GM12872 (cell line): ENCODE measurements around the gene N4BP2L1.
A peak's percentile ranks its signal among the peaks of the same experiment; 100 is the strongest.

Source experiments
- CTCF ChIP-seq: IDR thresholded peaks from 3 replicates; pipeline ENCODE4 v1.5.1; 2011; ENCODE audit warnings: low read depth, mild to moderate bottlenecking, low read length, moderate library complexity; ENCODE audit not compliant: insufficient read depth

The N4BP2L1 gene

GRCh38 chr13:32447894-32448623 lies 20.1 kb upstream of the N4BP2L1 start:
- no peak for TF ChIP-seq CTCF

DNA sequence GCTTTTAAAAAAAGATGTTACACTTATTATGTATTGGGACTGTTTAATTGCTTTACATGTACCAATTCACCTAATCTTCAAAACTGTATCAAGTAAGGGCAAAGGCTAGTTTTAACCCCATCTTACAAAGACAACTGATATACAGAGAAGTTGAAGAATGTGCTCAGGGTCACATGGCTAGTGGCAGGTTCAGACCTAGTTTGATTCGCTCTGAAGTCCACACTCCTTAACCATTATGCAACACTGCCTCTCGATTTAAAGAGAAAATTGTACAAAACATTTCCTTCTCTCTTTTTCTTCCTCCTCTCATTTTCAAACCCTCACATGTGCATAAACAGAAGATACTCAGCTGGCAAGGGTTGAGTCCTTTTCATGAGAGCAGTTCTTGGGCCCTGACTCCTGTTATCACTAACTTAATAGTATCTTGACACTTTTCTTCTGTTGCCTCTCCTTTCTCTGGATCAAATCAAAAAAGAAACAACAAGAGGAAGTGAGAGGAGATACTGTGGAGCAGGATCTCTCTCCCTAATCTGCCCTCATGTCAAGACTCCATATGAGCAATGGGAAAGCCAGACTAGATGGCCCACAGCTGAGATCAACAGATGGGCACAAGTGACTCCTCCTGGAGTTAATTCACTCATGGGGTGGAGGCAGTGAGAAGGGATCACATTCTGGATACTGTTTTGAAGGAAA lies 19.0 kb upstream of the N4BP2L1 start:
- no peak for TF ChIP-seq CTCF

- TF ChIP-seq CTCF, result no peak
These were observed 18.3 kb upstream of the N4BP2L1 start for GRCh38 chr13:32446220-32446619.

DNA sequence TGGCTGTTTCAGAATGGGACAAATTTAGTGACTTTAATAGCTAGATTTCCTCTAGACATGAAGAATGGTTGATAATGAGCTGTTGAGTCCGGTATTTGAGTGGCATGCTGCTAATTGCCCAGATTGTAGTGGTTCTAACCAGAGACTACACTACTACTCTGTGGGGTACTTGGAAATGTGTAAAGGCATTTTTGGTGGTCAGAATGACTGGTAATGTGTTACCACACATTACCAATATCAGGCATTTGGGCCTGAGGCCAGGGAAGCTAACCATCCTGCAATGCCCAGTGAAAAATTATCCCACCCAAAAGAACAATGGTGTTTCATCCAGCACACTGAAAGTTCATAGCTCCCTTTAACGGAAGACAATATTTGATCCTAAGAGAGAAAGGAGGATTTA lies 17.5 kb upstream of the N4BP2L1 start:
- no peak for TF ChIP-seq CTCF

- peak; percentile 55 for TF ChIP-seq CTCF
These were observed 15.2 kb upstream of the N4BP2L1 start for GRCh38 chr13:32443111-32443510.

- TF ChIP-seq CTCF, result no peak
These were observed 10.9 kb upstream of the N4BP2L1 start for GRCh38 chr13:32438871-32439270.

DNA sequence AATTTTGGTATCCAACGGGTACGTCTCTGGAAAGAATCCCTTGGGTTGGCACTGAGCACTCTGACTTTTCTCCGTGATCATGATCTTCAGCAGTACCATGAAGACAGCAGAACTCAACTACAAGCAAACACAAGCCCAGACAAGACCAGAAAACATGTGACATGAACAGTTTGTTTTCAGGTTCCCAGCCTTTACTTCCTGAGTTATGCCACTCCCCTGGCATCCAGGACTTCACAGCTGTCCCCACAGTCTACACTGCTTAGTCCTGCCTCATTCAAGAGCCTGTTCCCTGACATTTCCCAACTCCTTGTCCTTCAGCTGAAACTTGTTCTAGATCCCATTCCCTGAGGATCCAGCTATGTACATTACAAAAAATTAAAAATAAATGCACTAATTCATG lies 4.9 kb upstream of the N4BP2L1 start:
- no peak for TF ChIP-seq CTCF
